Muscle of back (tissue), 11 donors: Measurements from ENCODE around the gene ADAM22. TPM values are rescaled to one million over a fixed set of nuclear protein-coding genes. Genes with fewer than 3 reads are reported as not detected.

Experiments used
- DNase-seq, 3 donors: peaks; one replicate each; pipeline versions ENCODE4 v3.0.0 to v3.0.0-alpha.2; 2013
- polyA plus RNA-seq, 10 donors: library from polyadenylated mRNA; unstranded; fragments of 120-200 nt; gene quantifications; one replicate each; pipeline ENCODE4 v1.2.1, GENCODE V29; 2013; ENCODE audit not compliant: insufficient read length in 10 of 10

The ADAM22 gene
- polyA plus RNA-seq, 10 donors = 7.6 to 44.9 (median 10.2) TPM

DNA sequence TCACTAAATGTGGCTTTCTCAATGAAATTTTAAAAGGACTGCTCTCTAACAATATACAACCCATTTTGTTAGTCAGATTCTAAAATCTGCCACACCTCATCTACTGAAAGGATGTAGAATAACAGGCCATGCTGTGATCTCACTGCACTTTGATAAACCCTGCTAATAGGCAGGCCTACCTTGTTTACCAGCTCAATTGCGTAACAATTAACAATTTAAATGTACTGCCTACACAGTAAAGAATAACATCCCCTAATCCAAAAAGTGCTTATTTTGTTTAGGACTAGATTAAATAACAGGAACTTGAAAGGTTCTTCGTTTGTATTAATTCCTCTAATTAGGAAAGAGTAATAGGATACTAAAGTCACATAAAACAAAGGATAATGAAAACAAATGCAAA, 281.2 kb downstream of the ADAM22 start:
- no peak for DNase-seq

GRCh38 chr7:88216276-88216675, 282.2 kb downstream of the ADAM22 start:
- no peak for DNase-seq

DNA sequence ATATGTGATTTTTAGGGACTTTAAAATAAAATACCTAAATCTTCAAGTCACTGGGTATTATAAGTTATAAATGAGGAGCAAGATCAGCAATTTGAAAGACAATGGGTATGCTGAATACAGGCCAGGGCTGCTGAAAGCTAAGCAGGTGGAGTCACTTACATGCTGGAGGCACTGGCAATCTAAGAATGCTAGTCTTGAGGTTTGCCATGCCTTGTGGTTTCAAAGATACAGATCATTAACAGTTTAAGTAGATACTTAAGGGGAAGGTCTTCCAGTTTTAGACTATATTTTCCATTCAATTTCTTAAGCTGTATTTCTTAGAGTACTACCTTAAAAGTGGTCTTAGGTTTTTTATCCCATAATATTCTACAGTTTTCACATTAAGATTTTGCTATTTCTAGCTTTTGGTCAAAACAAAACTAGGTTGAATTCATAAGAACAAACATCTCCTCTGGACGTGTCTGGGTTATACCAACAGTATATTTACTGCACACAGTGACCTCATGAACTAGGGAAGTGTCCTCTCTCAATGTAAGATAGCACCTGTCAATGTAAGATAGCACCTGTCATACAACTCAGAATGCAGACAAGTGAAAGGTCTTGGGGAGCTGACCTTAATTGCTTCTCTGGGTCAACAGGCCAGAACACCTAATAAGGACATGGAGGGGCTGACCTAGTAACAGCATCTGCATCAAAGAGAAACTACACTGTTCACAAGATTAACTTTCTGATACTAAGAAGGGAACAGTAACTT, 283.8 kb downstream of the ADAM22 start:
- peak in 1 of 3 donors; percentile 24 for DNase-seq

DNA sequence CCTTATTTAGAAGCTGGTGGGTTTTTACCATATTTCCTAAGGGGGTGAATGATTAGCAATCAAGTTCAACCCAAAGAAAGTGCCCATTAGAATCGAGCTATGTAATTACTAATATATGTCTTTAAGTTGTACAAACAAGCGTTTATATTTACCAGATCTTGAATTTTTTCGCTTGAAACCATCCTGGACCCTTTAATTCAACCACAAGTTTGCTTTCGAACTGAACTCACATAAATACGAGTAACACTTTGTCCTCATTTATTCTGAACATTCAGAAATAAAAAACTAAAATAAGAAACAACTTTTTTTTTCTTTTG, 284.3 kb downstream of the ADAM22 start:
- DNase-seq = no peak

GRCh38 chr7:88218836-88219605, 285.0 kb downstream of the ADAM22 start:
- peak; percentile 33 to 82 (median 64) for DNase-seq

- peak; percentile 79 to 96 (median 90) for DNase-seq
Observed at GRCh38 chr7:88219781-88220747, 286.0 kb downstream of the ADAM22 start, which contains the start of gene SRI. SRI (minus strand) TSS chr7:88220038; CDS start chr7:88220026, 12 bp downstream.

DNA sequence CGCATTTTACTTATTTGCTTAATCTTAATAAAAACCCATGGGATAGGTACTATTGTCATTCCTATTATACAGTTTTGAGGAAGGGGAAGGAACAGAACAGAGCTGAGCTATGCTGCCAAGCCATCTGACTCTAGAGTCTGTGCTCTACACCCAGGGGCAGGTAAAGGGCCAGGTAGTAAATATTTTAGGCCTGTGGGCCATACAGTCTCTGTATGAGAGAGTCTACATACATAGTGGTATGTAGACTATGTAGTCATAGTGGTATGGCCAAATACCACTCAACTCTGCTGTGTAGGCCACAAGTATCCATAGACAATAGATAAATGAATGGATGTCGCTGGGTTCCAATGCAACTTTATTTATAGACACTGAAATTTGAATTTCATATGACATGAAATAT, 289.2 kb downstream of the ADAM22 start:
- no peak for DNase-seq

DNA sequence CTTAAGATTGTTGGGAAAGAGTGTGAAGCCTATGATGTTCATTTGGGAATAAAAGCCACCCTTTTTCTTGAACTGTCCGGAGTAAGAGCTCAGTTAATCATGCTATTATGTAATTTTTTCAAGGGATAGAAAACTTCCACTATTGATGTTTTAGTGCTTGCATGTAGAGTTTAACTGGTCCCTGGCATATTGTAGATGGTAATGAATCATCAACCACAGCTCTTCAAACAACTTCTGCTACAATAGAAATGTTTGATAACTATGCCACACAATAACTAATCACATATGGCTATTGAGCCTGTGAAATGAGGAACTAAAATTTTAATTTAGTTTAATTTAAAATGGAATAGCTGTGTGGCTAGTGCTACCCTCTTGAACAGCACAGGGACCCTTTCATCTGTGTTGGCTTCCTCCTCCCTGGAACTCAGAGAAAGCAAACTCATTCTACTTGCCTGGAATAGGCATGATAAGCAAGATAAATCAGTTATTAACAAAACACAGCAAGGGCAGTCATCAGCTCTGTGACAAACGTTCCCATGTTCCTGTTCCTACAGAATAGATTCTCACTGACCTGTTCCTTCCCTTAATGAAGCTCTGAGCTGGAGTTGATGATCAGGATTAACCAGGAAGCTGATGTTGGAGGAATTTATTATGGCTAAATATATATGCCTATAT, 290.7 kb downstream of the ADAM22 start:
- no peak for DNase-seq

DNA sequence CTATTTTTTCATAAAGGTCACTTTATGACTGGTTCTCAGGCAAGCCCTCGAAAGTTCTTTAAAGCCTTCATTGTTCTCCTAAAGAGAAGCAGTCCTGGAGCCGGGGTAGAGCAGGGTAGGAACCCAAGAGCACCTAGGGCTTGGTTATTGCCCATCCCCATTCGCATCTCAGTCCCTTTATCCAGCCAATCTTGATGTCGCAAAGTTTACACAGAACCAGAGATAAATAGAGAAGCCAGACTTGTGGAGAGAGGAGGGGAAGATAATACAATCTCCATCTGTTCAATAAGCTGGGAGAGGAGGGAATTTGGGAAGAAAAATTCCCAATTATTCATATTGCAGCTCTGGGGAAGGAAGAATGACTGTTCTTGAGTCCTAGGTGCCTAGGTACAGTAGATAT, 292.1 kb downstream of the ADAM22 start:
- DNase-seq = no peak

- DNase-seq = peak in 1 of 3 donors; percentile 4
Observed at GRCh38 chr7:88226886-88227516, 292.9 kb downstream of the ADAM22 start.

- no peak for DNase-seq
Observed at GRCh38 chr7:88229302-88229995, 295.4 kb downstream of the ADAM22 start.

- DNase-seq = no peak
Observed at GRCh38 chr7:88230646-88231045, 296.6 kb downstream of the ADAM22 start.

GRCh38 chr7:88233828-88234227, 299.8 kb downstream of the ADAM22 start:
- no peak for DNase-seq

DNA sequence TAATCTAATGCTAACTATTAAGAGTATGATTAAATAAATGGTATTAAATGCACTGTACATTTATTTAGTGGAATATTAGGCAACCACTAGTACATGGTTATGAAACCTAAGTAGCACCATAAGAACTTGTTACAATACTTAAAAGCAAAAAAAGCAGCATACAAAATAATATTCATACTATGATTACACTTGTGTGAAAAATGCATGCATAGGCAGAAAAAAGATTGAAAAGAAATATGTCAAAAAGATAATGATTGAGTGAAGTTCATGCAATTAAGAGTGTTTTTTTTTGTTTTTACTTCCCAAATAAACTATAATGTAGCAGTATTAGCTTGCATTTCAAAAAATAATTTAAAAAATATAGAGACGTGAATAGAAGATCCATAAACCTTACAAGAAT, 305.8 kb downstream of the ADAM22 start:
- no peak for DNase-seq

DNA sequence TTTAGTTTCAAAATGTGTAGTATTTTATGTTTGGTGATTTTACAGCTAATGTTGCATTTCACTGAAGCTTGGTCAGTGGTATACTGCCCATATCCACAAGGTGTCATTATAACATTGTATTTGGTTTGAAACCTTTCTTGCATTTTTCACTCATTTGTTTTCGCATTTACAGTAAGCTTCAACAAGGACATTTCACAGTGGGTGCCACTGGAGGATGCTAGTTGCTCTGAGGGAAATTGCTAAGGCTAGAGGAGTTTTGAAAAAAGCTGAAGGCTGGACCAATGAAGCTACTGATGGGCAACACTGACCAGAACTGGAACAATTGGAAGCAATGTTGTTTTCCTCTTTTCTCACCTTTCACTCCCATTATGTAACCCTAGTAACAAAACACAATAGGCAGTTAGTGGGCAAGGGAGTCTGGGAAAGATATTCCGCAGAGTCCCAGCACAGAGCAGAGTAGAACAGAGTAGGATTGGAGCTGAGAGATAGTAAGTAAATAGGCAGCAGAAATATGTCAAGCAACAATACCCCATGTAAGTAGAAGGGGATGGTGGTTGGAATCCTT, 309.4 kb downstream of the ADAM22 start:
- DNase-seq = peak; percentile 27 to 71 (median 49)

DNA sequence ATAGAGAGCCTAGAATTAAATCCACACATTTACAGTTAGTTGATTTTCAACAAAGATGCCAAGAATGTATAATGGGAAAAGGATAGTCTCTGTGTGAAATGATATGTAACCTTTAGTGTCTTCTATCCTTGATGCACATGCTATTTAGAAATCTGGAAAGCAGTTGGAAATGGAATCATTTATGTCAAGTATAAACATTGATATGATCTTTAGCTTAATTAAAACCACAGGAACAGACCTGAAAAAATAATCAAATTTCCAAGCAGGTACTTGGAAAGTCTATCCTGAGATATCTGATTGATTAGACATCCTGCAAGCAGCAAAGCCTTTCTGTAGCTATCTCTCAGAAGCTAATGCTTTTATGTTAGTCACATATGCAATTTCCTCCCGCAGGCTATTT, 310.2 kb downstream of the ADAM22 start:
- DNase-seq = no peak
